Left lung (tissue), 10 donors: ENCODE measurements around the gene OTOG. TPM values are rescaled to one million over a fixed set of nuclear protein-coding genes. Genes with fewer than 3 reads are reported as not detected.
"Not testable (repeated sequence)": the region's sequence is repeated elsewhere in the genome, so short reads cannot be mapped to it uniquely, and the experiment has no call there.

Experiments
- ATAC-seq: fragments of 200-7000 bp; cut with Tn5 transposase; one replicate; pipeline ENCODE4 v1.9.1; 2020; ENCODE audit warnings: moderate library complexity
- DNase-seq, 4 donors: peaks; one replicate each; pipeline ENCODE4 v3.0.0-alpha.2; 2013 to 2020
- H3K27ac ChIP-seq, 2 donors: fragments of 200-600 bp; sonication (generic) in 1 of 2; one replicate each; pipeline versions ENCODE4 v1.5.0 to v1.8.0; 2020 to 2021
- H3K27me3 ChIP-seq, 2 donors: fragments of 200-600 bp; sonication (generic) in 1 of 2; one replicate each; pipeline versions ENCODE4 v1.5.0 to v1.8.0; 2020 to 2021
- H3K36me3 ChIP-seq, 2 donors: fragments of 200-600 bp; sonication (generic) in 1 of 2; one replicate each; pipeline versions ENCODE4 v1.5.0 to v1.8.0; 2020 to 2021
- H3K4me1 ChIP-seq, 2 donors: fragments of 200-600 bp; one replicate each; pipeline ENCODE4 v1.8.0; 2021
- H3K4me3 ChIP-seq, 2 donors: fragments of 200-600 bp; sonication (generic) in 1 of 2; one replicate each; pipeline versions ENCODE4 v1.5.0 to v1.8.0; 2020 to 2021; ENCODE audit warnings: mild to moderate bottlenecking in 1 of 2
- H3K9me3 ChIP-seq, 2 donors: fragments of 200-600 bp; sonication (generic) in 1 of 2; one replicate each; pipeline versions ENCODE4 v1.5.0 to v1.8.0; 2020 to 2021
- intact Hi-C, 2 donors: fragments of 100-400 bp; cut with DNase I; formaldehyde crosslinking; loops; one replicate each; pipeline versions ENCODE4 v1.11.2 to v1.14.2; 2022
- polyA plus RNA-seq, 6 donors: library from polyadenylated mRNA; unstranded; fragments of 120-200 nt; gene quantifications; one replicate each; pipeline ENCODE4 v1.2.1, GENCODE V29; 2013; ENCODE audit not compliant: insufficient read length in 6 of 6
- total RNA-seq, 2 donors: library from RNA; stranded (reverse); fragmentation: NEBNext Ultra II Directional; extraction: Animal tissue kit (Norgen Biotek cat#: 25700); gene quantifications; one replicate each; pipeline ENCODE4 v1.2.1, GENCODE V29; 2021
- TF ChIP-seq, protein P1 (sequence below), 2 donors: fragments of 200-600 bp; sonication (generic) in 1 of 2; IDR thresholded peaks; one replicate each; pipeline versions ENCODE4 v1.5.0 to v1.8.0; 2021; ENCODE audit warnings: antibody characterized with exemption in 2 of 2
- donor health status: DM: no; HTN: yes; CAD: no.
- donor health status: DM: no; HTN: no; CAD: no.

OTOG gene
- total and polyA plus RNA-seq, 8 donors = 0.04 to 0.24 (median 0.11) TPM; not detected in 2

GRCh38 chr11:17612221-17613188 lies 65.4 kb downstream of the OTOG start:
- Histone ChIP-seq H3K36me3 (no peaks in the 10 kb centered on the region), H3K4me1 (no peaks in the 10 kb centered on the region), H3K4me3 (no peak overlapping the region), H3K27me3 (peaks cover 0 to 17% of the 10 kb centered on the region in 2 donors), H3K9me3 (no peaks in the 10 kb centered on the region), H3K27ac (no peak overlapping the region)
- TF ChIP-seq, protein P1, sequence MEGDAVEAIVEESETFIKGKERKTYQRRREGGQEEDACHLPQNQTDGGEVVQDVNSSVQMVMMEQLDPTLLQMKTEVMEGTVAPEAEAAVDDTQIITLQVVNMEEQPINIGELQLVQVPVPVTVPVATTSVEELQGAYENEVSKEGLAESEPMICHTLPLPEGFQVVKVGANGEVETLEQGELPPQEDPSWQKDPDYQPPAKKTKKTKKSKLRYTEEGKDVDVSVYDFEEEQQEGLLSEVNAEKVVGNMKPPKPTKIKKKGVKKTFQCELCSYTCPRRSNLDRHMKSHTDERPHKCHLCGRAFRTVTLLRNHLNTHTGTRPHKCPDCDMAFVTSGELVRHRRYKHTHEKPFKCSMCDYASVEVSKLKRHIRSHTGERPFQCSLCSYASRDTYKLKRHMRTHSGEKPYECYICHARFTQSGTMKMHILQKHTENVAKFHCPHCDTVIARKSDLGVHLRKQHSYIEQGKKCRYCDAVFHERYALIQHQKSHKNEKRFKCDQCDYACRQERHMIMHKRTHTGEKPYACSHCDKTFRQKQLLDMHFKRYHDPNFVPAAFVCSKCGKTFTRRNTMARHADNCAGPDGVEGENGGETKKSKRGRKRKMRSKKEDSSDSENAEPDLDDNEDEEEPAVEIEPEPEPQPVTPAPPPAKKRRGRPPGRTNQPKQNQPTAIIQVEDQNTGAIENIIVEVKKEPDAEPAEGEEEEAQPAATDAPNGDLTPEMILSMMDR (IDR thresholded peaks at IDR 0.05) = no peak
- DNase-seq = peak in 2 of 4 donors; percentile 25 to 69
- ATAC-seq = no peak
- intact Hi-C loops = no loop called here

DNA sequence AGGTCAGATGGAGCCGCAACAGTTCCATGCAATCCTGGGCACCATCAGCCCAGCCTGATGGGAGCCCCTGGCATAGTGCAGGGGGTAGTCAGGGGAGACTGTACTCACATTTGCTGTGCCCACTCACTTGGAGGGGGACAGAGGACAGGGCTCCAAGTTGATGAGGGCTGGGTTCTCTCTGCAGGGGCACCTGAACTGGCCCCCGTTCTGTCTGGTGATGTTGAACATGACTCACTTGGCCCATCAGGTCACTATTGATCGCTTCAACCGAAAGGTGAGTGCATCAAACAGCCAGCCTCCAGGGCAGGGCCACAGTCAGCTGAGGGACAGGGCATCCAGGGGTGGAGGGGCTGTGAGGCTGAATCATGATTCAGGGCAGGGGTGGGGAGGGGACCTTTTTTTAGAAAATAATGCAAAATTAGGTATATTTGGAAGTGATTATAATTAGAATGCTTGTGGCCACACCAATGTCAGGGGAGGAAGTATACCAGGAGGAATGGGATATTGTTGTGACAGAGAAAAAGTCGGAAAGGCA lies 66.4 kb downstream of the OTOG start:
- no peak for DNase-seq
- Histone ChIP-seq H3K9me3 (no peaks in the 10 kb centered on the region), H3K4me1 (no peaks in the 10 kb centered on the region), H3K4me3 (no peak overlapping the region), H3K27me3 (peaks cover 0 to 17% of the 10 kb centered on the region in 2 donors), H3K36me3 (no peaks in the 10 kb centered on the region), H3K27ac (no peak overlapping the region)
- intact Hi-C loops = no loop called here
- TF ChIP-seq, protein P1 (IDR thresholded peaks at IDR 0.05) = no peak
- ATAC-seq = no peak

DNA sequence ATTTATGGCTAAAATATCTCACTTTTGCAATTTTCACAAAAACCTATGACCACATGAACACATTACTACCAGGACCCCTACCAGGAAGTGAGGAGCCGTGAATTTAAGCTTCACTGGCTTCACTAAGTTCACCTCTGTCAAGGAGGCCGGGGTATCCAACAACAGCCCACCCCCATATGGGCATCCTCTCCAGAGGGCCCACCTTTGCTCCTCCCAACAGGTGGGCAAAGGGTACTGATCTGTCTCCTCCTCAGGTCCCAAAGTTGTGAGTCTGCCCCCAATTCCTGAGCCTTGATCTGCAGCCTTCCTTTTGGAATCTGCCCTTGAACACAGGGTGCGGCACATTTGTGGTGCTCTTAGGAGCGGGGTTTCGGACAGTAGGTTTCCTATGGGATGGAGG lies 66.9 kb downstream of the OTOG start:
- H3K27ac ChIP-seq = no peak overlapping the region
- no peaks in the 10 kb centered on the region for H3K36me3 ChIP-seq
- no peak for ATAC-seq
- intact Hi-C loops = no loop called here
- H3K4me1 ChIP-seq = no peaks in the 10 kb centered on the region
- TF ChIP-seq, protein P1 (IDR thresholded peaks at IDR 0.05) = no peak
- H3K9me3 ChIP-seq = peaks cover 0 to 2% of the 10 kb centered on the region in 2 donors
- H3K27me3 ChIP-seq = peaks cover 0 to 17% of the 10 kb centered on the region in 2 donors
- no peak for DNase-seq
- H3K4me3 ChIP-seq = no peak overlapping the region

DNA sequence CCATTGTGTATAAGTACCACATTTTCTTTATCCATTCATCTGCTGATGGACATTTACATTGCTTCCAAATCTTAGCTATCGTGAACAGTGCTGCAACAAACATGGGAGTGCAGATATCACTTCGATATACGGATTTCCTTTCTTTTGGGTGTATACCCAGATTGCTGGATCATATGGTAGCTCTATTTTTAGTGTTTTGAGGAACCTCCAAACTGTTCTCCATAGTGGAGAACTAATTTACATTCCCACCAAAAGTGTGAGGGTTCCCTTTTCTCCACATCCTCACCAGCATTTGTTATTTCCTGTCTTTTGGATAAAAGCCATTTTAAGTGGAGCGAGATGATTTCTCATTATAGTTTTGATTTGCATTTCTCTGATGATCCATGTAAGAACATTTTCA lies 75.7 kb downstream of the OTOG start:
- H3K27ac ChIP-seq, H3K4me1 ChIP-seq, H3K36me3 ChIP-seq, intact Hi-C loops, H3K4me3 ChIP-seq, DNase-seq, ATAC-seq: not testable (repeated sequence)
- H3K9me3 ChIP-seq = peaks cover 0 to 24% of the 10 kb centered on the region in 2 donors
- H3K27me3 ChIP-seq = peaks cover 0 to 11% of the 10 kb centered on the region in 2 donors

- Histone ChIP-seq H3K4me3 (no peak overlapping the region), H3K27ac (no peak overlapping the region), H3K9me3 (peaks cover 0 to 3% of the 10 kb centered on the region in 2 donors), H3K4me1 (no peaks in the 10 kb centered on the region), H3K36me3 (no peaks in the 10 kb centered on the region), H3K27me3 (peaks cover 0 to 23% of the 10 kb centered on the region in 2 donors)
- intact Hi-C loops = no loop called here
- TF ChIP-seq, protein P1 (IDR thresholded peaks at IDR 0.05) = no peak
- ATAC-seq (no peak), DNase-seq (no peak)
Measured at GRCh38 chr11:17629113-17629512, 82.1 kb downstream of the OTOG start.
